Caco-2 (cell line): Measurements from ENCODE around the gene ABHD2. TPM values are rescaled to one million over a fixed set of nuclear protein-coding genes. Genes with fewer than 3 reads are reported as not detected.

ENCODE experiments used
- BruUV-seq: library from RNA; stranded (reverse); fragments of 400-500 nt; replicated peaks from 2 replicates; lab custom pipeline; 2021; lab: Mats Ljungman, UMichigan
- CTCF ChIA-PET: fragments of 300-600 bp; sonication (Branson Sonifier 250); formaldehyde crosslinking; loops from one replicate; lab custom pipeline; 2022; ENCODE audit warnings: antibody characterized with exemption; lab: Charles Lee
- POLR2A ChIA-PET: fragments of 300-600 bp; sonication (Branson Sonifier 250); formaldehyde crosslinking; loops from one replicate; lab custom pipeline; 2022; ENCODE audit warnings: antibody characterized with exemption; lab: Charles Lee
- DNase-seq, 2 experiments: peaks; one replicate each; pipeline versions ENCODE4 v3.0.0 to v3.0.0-alpha.2; 2020 to 2022
- H3K27me3 ChIP-seq: replicated peaks from 2 replicates; pipeline ENCODE4 v1.6.0; 2011; ENCODE audit warnings: low read length; ENCODE audit not compliant: control insufficient read depth, insufficient read depth
- H3K36me3 ChIP-seq: 2 replicates; pipeline ENCODE4 v1.5.1; 2011; ENCODE audit warnings: low read length; ENCODE audit not compliant: control insufficient read depth, insufficient read depth
- H3K4me1 ChIP-seq: fragments of 250-450 bp; sonication (Bioruptor Pico); 2 replicates; pipeline ENCODE4 v1.5.1; 2020; ENCODE audit warnings: mild to moderate bottlenecking
- H3K4me3 ChIP-seq: 2 replicates; pipeline ENCODE4 v1.5.1; 2011; ENCODE audit warnings: low read depth, mild to moderate bottlenecking, control low read depth, low read length
- H3K9me3 ChIP-seq: fragments of 250-450 bp; sonication (Bioruptor Pico); 2 replicates; pipeline ENCODE4 v1.5.1; 2020; ENCODE audit warnings: mild to moderate bottlenecking, moderate library complexity
- H3K27ac Mint-ChIP-seq: one replicate; pipeline ENCODE4 v1.8.0; 2022; ENCODE audit warnings: mixed read lengths; ENCODE audit not compliant: unreplicated experiment
- H3K27me3 Mint-ChIP-seq: one replicate; pipeline ENCODE4 v1.8.0; 2022; ENCODE audit warnings: mixed read lengths; ENCODE audit not compliant: insufficient read depth, unreplicated experiment
- H3K36me3 Mint-ChIP-seq: one replicate; pipeline ENCODE4 v1.8.0; 2022; ENCODE audit warnings: mild to moderate bottlenecking, mixed read lengths; ENCODE audit not compliant: insufficient read depth, unreplicated experiment
- H3K4me1 Mint-ChIP-seq: one replicate; pipeline ENCODE4 v1.8.0; 2022; ENCODE audit warnings: low read depth, mixed read lengths; ENCODE audit not compliant: unreplicated experiment
- H3K4me3 Mint-ChIP-seq: one replicate; pipeline ENCODE4 v1.8.0; 2022; ENCODE audit warnings: mild to moderate bottlenecking, moderate library complexity, mixed read lengths; ENCODE audit not compliant: unreplicated experiment
- H3K9me3 Mint-ChIP-seq: one replicate; pipeline ENCODE4 v1.8.0; 2022; ENCODE audit warnings: mixed read lengths; ENCODE audit not compliant: unreplicated experiment
- intact Hi-C: fragments of 100-400 bp; cut with micrococcal nuclease; formaldehyde crosslinking; loops from one replicate; pipeline ENCODE4 v1.10.0; 2022; ENCODE audit not compliant: unreplicated experiment
- total RNA-seq: library from RNA; stranded (reverse); gene quantifications from 2 replicates; pipeline ENCODE4 v1.2.3, GENCODE V29; 2022
- TF ChIP-seq, protein P1 (sequence below), 2 experiments: fragments of 200-600 bp in 1 of 2; IDR thresholded peaks; 1 replicate in 1 of 2; 2 replicates in 1 of 2; pipeline versions ENCODE4 v1.5.1 to v1.8.0; 2011 to 2022; ENCODE audit warnings: antibody characterized with exemption in 1 of 2, control low read depth in 1 of 2, inconsistent platforms in 1 of 2, low read depth in 1 of 2, low read length in 1 of 2, mild to moderate bottlenecking in 1 of 2, moderate library complexity in 1 of 2; ENCODE audit not compliant: insufficient read depth in 1 of 2, severe bottlenecking in 1 of 2, unreplicated experiment in 1 of 2

ABHD2 gene
- total RNA-seq, 1 experiment from 2014 or later: 63.0 TPM

DNA sequence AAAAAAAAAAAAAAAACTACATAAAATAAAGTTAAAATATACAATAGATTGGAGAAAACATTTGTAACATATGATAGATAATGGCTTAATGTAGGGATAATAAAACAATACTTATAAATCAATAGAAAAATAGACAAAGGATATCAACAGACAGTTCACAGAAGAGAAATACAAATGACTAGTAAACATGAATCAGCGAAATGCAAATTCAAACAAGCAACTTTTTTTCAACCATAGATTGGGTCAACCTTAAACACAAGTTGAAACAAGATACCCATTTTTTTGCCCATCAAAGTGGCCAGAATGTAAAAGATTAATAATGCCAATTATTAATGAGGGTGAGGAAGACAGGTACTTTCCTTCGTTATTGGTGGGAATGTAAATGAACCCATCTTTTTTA, 59.9 kb downstream of the ABHD2 start:
- no peaks in the 10 kb centered on the region for H3K9me3 ChIP-seq
- no peaks in the 10 kb centered on the region for H3K27me3 ChIP-seq
- no peaks in the 10 kb centered on the region for H3K4me1 Mint-ChIP-seq
- no peaks in the 10 kb centered on the region; the same call in 1 of the 2 replicates for H3K36me3 ChIP-seq
- H3K27me3 Mint-ChIP-seq: no peaks in the 10 kb centered on the region
- ChIA-PET POLR2A (no interaction called here), CTCF (no interaction called here)
- no TSS peak for BruUV-seq
- H3K9me3 Mint-ChIP-seq: no peaks in the 10 kb centered on the region
- no peak overlapping the region for H3K4me3 Mint-ChIP-seq
- H3K27ac Mint-ChIP-seq: no peak overlapping the region
- TF ChIP-seq, protein P1, sequence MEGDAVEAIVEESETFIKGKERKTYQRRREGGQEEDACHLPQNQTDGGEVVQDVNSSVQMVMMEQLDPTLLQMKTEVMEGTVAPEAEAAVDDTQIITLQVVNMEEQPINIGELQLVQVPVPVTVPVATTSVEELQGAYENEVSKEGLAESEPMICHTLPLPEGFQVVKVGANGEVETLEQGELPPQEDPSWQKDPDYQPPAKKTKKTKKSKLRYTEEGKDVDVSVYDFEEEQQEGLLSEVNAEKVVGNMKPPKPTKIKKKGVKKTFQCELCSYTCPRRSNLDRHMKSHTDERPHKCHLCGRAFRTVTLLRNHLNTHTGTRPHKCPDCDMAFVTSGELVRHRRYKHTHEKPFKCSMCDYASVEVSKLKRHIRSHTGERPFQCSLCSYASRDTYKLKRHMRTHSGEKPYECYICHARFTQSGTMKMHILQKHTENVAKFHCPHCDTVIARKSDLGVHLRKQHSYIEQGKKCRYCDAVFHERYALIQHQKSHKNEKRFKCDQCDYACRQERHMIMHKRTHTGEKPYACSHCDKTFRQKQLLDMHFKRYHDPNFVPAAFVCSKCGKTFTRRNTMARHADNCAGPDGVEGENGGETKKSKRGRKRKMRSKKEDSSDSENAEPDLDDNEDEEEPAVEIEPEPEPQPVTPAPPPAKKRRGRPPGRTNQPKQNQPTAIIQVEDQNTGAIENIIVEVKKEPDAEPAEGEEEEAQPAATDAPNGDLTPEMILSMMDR (IDR thresholded peaks at IDR 0.05; ENCODE audit: insufficient read depth in 1 of 2, low read depth in 1 of 2, low read length in 1 of 2, severe bottlenecking in 1 of 2, unreplicated experiment in 1 of 2): no peak
- H3K4me1 ChIP-seq: 0 out of 2 replicates have a peak, but pooled peaks cover 6% of the 10 kb centered on the region
- no peak for DNase-seq
- H3K4me3 ChIP-seq: no peak overlapping the region
- peaks cover 20% of the 10 kb centered on the region for H3K36me3 Mint-ChIP-seq
- intact Hi-C loops: no loop called here

DNA sequence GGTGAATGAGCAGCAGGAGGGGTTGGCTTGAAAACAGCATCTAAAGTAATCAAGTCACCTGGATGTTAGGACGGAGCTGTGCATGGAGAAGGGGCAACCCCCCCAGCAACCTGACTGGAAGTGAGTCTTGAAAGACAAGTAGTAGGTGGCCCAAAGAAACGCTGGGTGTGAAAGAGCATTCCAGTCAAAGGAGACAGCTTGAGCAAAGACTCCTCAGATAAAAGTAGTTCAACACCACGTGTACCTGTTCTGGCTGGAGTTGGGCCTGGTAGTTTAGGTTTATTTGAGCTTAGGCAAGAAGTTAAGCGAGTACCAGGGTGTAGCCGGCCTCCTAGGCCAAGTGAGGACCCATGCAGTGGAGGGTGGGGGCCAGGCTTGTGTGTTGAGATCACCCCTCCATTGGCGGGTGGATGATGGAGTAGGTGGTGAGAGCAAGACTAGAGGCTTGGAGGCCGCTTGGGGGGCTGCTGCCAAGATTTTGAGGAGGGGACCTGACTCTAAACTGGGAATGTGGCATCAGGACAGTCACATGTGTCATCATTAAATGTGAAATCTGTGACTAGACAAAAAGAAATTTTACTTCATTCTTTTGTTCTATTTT, 61.3 kb downstream of the ABHD2 start:
- Histone ChIP-seq H3K27me3 (no peaks in the 10 kb centered on the region), H3K36me3 (no peaks in the 10 kb centered on the region; the same call in 1 of the 2 replicates), H3K4me1 (0 out of 2 replicates have a peak, but pooled peaks cover 6% of the 10 kb centered on the region), H3K9me3 (no peaks in the 10 kb centered on the region), H3K4me3 (no peak overlapping the region)
- Mint-ChIP-seq H3K9me3 (no peaks in the 10 kb centered on the region), H3K4me3 (no peak overlapping the region), H3K36me3 (peaks cover 15% of the 10 kb centered on the region), H3K27ac (no peak overlapping the region), H3K27me3 (no peaks in the 10 kb centered on the region), H3K4me1 (no peaks in the 10 kb centered on the region)
- TF ChIP-seq, protein P1 (IDR thresholded peaks at IDR 0.05; ENCODE audit: insufficient read depth in 1 of 2, low read depth in 1 of 2, low read length in 1 of 2, severe bottlenecking in 1 of 2, unreplicated experiment in 1 of 2): no peak
- intact Hi-C loops: no loop called here
- CTCF ChIA-PET: no interaction called here
- POLR2A ChIA-PET: no interaction called here
- DNase-seq: no peak
- no TSS peak for BruUV-seq

DNA sequence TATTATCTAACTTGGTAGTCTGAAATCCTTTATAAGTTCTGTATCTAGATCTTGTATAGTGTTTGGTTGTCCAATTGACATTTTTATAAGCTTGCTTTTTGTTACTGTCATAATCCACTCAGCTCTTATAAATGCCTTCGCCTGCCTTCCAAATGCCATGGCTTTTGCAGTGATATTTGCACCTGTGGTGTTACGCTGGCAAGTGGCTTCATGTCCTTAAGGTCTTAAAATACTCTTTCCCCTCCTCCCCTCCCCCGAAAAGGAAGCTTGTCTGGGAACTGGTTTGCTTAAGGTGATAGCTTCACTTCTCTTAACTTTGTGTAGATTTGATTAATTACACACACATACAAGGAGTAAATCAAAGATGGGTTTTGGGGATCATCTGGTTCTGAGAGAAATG, 62.0 kb downstream of the ABHD2 start:
- no peak overlapping the region for H3K4me3 ChIP-seq

More for the DNA sequence above, 62.0 kb downstream of the ABHD2 start:
- POLR2A ChIA-PET: no interaction called here
- no TSS peak for BruUV-seq
- Mint-ChIP-seq H3K4me3 (no peak overlapping the region), H3K4me1 (no peaks in the 10 kb centered on the region), H3K27me3 (no peaks in the 10 kb centered on the region), H3K27ac (no peak overlapping the region), H3K36me3 (peaks cover 14% of the 10 kb centered on the region), H3K9me3 (no peaks in the 10 kb centered on the region)
- CTCF ChIA-PET: no interaction called here
- intact Hi-C loops: no loop called here
- no peak for DNase-seq
- Histone ChIP-seq H3K4me1 (0 out of 2 replicates have a peak, but pooled peaks cover 6% of the 10 kb centered on the region), H3K36me3 (peaks cover under 1% of the 10 kb centered on the region), H3K27me3 (no peaks in the 10 kb centered on the region), H3K9me3 (no peaks in the 10 kb centered on the region)
- TF ChIP-seq, protein P1 (IDR thresholded peaks at IDR 0.05; ENCODE audit: insufficient read depth in 1 of 2, low read depth in 1 of 2, low read length in 1 of 2, severe bottlenecking in 1 of 2, unreplicated experiment in 1 of 2): no peak
